ENCODE measurements around the gene CYYR1. TPM values are rescaled to one million over a fixed set of nuclear protein-coding genes. Genes with fewer than 3 reads are reported as not detected.

The CYYR1 gene
- total and polyA plus RNA-seq, 2 experiments from 2014 or later = 0.19 TPM; not detected in 1

GRCh38 chr21:26519142-26519541 lies 53.9 kb downstream of the CYYR1 start:
- Histone ChIP-seq H3K27me3 (replicated peaks; ENCODE audit: insufficient read depth) (no peaks in the 10 kb centered on the region), H3K4me3 (no peak overlapping the region), H4K20me1 (ENCODE audit: insufficient read depth) (no peaks in the 10 kb centered on the region), H3F3A (ENCODE audit: insufficient read depth) (no peaks in the 10 kb centered on the region), H3K9me3 (ENCODE audit: low read depth) (no peaks in the 10 kb centered on the region), H2AFZ (no peak overlapping the region), H3K27ac (no peak overlapping the region), H3K9ac (no peak overlapping the region), H3K4me1 (ENCODE audit: insufficient read depth) (no peaks in the 10 kb centered on the region), H3K4me2 (ENCODE audit: unreplicated experiment) (no peak overlapping the region), H3K36me3 (ENCODE audit: low read depth) (no peaks in the 10 kb centered on the region), H3K79me2 (ENCODE audit: insufficient read depth) (no peaks in the 10 kb centered on the region), H3K9me2 (ENCODE audit: insufficient read depth) (no peaks in the 10 kb centered on the region)
- no peak for DNase-seq
- TF ChIP-seq EZH2 (IDR thresholded peaks at IDR 0.05; ENCODE audit: insufficient read depth, poor library complexity, severe bottlenecking) = no peak
- TF ChIP-seq EZH2phosphoT487 (IDR thresholded peaks at IDR 0.05; ENCODE audit: insufficient read depth, low read depth) = no peak
- in situ Hi-C loops (cut with MboI) = no loop called here
- WGBS, 2 experiments (ENCODE audit: low coverage in 1 of 2, low lambda C conversion rate in 2 of 2, missing lambda C conversion rate in 2 of 2) = 62 to 63% methylated on average over 1 of the region's 1 CpG

GRCh38 chr21:26515257-26515656 lies 57.8 kb downstream of the CYYR1 start:
- Histone ChIP-seq H3K9ac (no peak overlapping the region), H3K4me3 (no peak overlapping the region), H3K9me2 (ENCODE audit: insufficient read depth) (no peaks in the 10 kb centered on the region), H2AFZ (no peak overlapping the region), H3K4me2 (ENCODE audit: unreplicated experiment) (no peak overlapping the region), H3K4me1 (ENCODE audit: insufficient read depth) (peaks cover 9% of the 10 kb centered on the region; the same call in 1 of the 2 replicates), H3F3A (ENCODE audit: insufficient read depth) (no peaks in the 10 kb centered on the region; the same call in 1 of the 2 replicates), H3K79me2 (ENCODE audit: insufficient read depth) (no peaks in the 10 kb centered on the region), H3K27ac (no peak overlapping the region), H3K36me3 (ENCODE audit: low read depth) (no peaks in the 10 kb centered on the region), H3K9me3 (ENCODE audit: low read depth) (no peaks in the 10 kb centered on the region), H3K27me3 (replicated peaks; ENCODE audit: insufficient read depth) (no peaks in the 10 kb centered on the region), H4K20me1 (ENCODE audit: insufficient read depth) (no peaks in the 10 kb centered on the region)
- in situ Hi-C loops (cut with MboI) = no loop called here
- DNase-seq = no peak
- TF ChIP-seq EZH2 (IDR thresholded peaks at IDR 0.05; ENCODE audit: insufficient read depth, poor library complexity, severe bottlenecking) (no peak), EZH2phosphoT487 (IDR thresholded peaks at IDR 0.05; ENCODE audit: insufficient read depth, low read depth) (no peak)
- 20 to 24% methylated on average over 3 of the region's 3 CpGs for WGBS, 2 experiments (ENCODE audit: low coverage in 1 of 2, low lambda C conversion rate in 2 of 2, missing lambda C conversion rate in 2 of 2)

- H3K4me2 ChIP-seq (ENCODE audit: unreplicated experiment) = peak overlapping the region; percentile 34
- H3K79me2 ChIP-seq (ENCODE audit: insufficient read depth) = no peaks in the 10 kb centered on the region
- H3K9ac ChIP-seq = no peak overlapping the region
- no peak overlapping the region for H3K27ac ChIP-seq
- H3K9me2 ChIP-seq (ENCODE audit: insufficient read depth) = no peaks in the 10 kb centered on the region
- no peaks in the 10 kb centered on the region; the same call in 1 of the 2 replicates for H3F3A ChIP-seq (ENCODE audit: insufficient read depth)
- no peaks in the 10 kb centered on the region for H4K20me1 ChIP-seq (ENCODE audit: insufficient read depth)
- H3K4me1 ChIP-seq (ENCODE audit: insufficient read depth) = peaks cover 9% of the 10 kb centered on the region; the same call in 1 of the 2 replicates
- H3K36me3 ChIP-seq (ENCODE audit: low read depth) = no peaks in the 10 kb centered on the region
- no peak overlapping the region for H3K4me3 ChIP-seq
- no peaks in the 10 kb centered on the region for H3K27me3 ChIP-seq (replicated peaks; ENCODE audit: insufficient read depth)
- WGBS, 2 experiments (ENCODE audit: low coverage in 1 of 2, low lambda C conversion rate in 2 of 2, missing lambda C conversion rate in 2 of 2) = 90 to 92% methylated on average over 1 of the region's 1 CpG
- no peaks in the 10 kb centered on the region for H3K9me3 ChIP-seq (ENCODE audit: low read depth)
- in situ Hi-C loops (cut with MboI) = no loop called here
- no peak for TF ChIP-seq EZH2 (IDR thresholded peaks at IDR 0.05; ENCODE audit: insufficient read depth, poor library complexity, severe bottlenecking)
- TF ChIP-seq EZH2phosphoT487 (IDR thresholded peaks at IDR 0.05; ENCODE audit: insufficient read depth, low read depth) = no peak
- H2AFZ ChIP-seq = no peak overlapping the region
- DNase-seq = peak; percentile 83
Measured at GRCh38 chr21:26513212-26513611, 59.9 kb downstream of the CYYR1 start.

- peak overlapping the region; percentile 34 for H3K4me2 ChIP-seq (ENCODE audit: unreplicated experiment)
- no peak overlapping the region for H3K27ac ChIP-seq
- H3K4me1 ChIP-seq (ENCODE audit: insufficient read depth) = peaks cover 9% of the 10 kb centered on the region; the same call in 1 of the 2 replicates
- TF ChIP-seq EZH2 (IDR thresholded peaks at IDR 0.05; ENCODE audit: insufficient read depth, poor library complexity, severe bottlenecking) (no peak), EZH2phosphoT487 (IDR thresholded peaks at IDR 0.05; ENCODE audit: insufficient read depth, low read depth) (no peak)
- no peak overlapping the region for H3K4me3 ChIP-seq
- DNase-seq = no peak
- H3K27me3 ChIP-seq (replicated peaks; ENCODE audit: insufficient read depth) = no peaks in the 10 kb centered on the region
- no peaks in the 10 kb centered on the region; the same call in 1 of the 2 replicates for H3F3A ChIP-seq (ENCODE audit: insufficient read depth)
- no peaks in the 10 kb centered on the region for H4K20me1 ChIP-seq (ENCODE audit: insufficient read depth)
- H2AFZ ChIP-seq = no peak overlapping the region
- H3K9me3 ChIP-seq (ENCODE audit: low read depth) = no peaks in the 10 kb centered on the region
- WGBS, 2 experiments (ENCODE audit: low coverage in 1 of 2, low lambda C conversion rate in 2 of 2, missing lambda C conversion rate in 2 of 2) = 74 to 91% methylated on average over 5 of the region's 5 CpGs
- no peaks in the 10 kb centered on the region for H3K36me3 ChIP-seq (ENCODE audit: low read depth)
- H3K9ac ChIP-seq = no peak overlapping the region
- no peaks in the 10 kb centered on the region for H3K9me2 ChIP-seq (ENCODE audit: insufficient read depth)
- in situ Hi-C loops (cut with MboI) = no loop called here
- no peaks in the 10 kb centered on the region for H3K79me2 ChIP-seq (ENCODE audit: insufficient read depth)
Measured at GRCh38 chr21:26512664-26513063, 60.4 kb downstream of the CYYR1 start.

- 62 to 63% methylated on average over 2 of the region's 2 CpGs for WGBS, 2 experiments (ENCODE audit: low coverage in 1 of 2, low lambda C conversion rate in 2 of 2, missing lambda C conversion rate in 2 of 2)
- TF ChIP-seq EZH2phosphoT487 (IDR thresholded peaks at IDR 0.05; ENCODE audit: insufficient read depth, low read depth) (no peak), EZH2 (IDR thresholded peaks at IDR 0.05; ENCODE audit: insufficient read depth, poor library complexity, severe bottlenecking) (no peak)
- Histone ChIP-seq H3F3A (ENCODE audit: insufficient read depth) (no peaks in the 10 kb centered on the region; the same call in 1 of the 2 replicates), H2AFZ (no peak overlapping the region), H3K9me3 (ENCODE audit: low read depth) (no peaks in the 10 kb centered on the region), H3K9me2 (ENCODE audit: insufficient read depth) (no peaks in the 10 kb centered on the region), H3K4me3 (no peak overlapping the region), H3K9ac (no peak overlapping the region), H3K4me2 (ENCODE audit: unreplicated experiment) (no peak overlapping the region), H3K27ac (no peak overlapping the region), H3K4me1 (ENCODE audit: insufficient read depth) (peaks cover 21% of the 10 kb centered on the region), H3K36me3 (ENCODE audit: low read depth) (no peaks in the 10 kb centered on the region), H4K20me1 (ENCODE audit: insufficient read depth) (no peaks in the 10 kb centered on the region), H3K79me2 (ENCODE audit: insufficient read depth) (no peaks in the 10 kb centered on the region), H3K27me3 (replicated peaks; ENCODE audit: insufficient read depth) (no peaks in the 10 kb centered on the region)
- in situ Hi-C loops (cut with MboI) = no loop called here
- DNase-seq = no peak
Measured at GRCh38 chr21:26508903-26509302, 64.2 kb downstream of the CYYR1 start.
